NB4 (cell line): ENCODE measurements around the gene DIO3.

Source experiments
- MYC ChIP-seq: IDR thresholded peaks from 2 replicates; pipeline ENCODE4 v1.6.1; 2011; ENCODE audit warnings: low read depth, low read length
- POLR2A ChIP-seq: IDR thresholded peaks from 2 replicates; pipeline ENCODE4 v1.6.1; 2011; ENCODE audit warnings: mild to moderate bottlenecking; ENCODE audit not compliant: insufficient read length; ENCODE audit errors: extremely low read depth
- TF ChIP-seq, protein P1 (sequence below): IDR thresholded peaks from one replicate; pipeline ENCODE4 v1.5.1; 2012; ENCODE audit warnings: low read depth, low read length
- TF ChIP-seq, protein P2 (sequence below): IDR thresholded peaks from 2 replicates; pipeline ENCODE4 v1.6.1; 2011; ENCODE audit warnings: low read depth, low read length

DNA sequence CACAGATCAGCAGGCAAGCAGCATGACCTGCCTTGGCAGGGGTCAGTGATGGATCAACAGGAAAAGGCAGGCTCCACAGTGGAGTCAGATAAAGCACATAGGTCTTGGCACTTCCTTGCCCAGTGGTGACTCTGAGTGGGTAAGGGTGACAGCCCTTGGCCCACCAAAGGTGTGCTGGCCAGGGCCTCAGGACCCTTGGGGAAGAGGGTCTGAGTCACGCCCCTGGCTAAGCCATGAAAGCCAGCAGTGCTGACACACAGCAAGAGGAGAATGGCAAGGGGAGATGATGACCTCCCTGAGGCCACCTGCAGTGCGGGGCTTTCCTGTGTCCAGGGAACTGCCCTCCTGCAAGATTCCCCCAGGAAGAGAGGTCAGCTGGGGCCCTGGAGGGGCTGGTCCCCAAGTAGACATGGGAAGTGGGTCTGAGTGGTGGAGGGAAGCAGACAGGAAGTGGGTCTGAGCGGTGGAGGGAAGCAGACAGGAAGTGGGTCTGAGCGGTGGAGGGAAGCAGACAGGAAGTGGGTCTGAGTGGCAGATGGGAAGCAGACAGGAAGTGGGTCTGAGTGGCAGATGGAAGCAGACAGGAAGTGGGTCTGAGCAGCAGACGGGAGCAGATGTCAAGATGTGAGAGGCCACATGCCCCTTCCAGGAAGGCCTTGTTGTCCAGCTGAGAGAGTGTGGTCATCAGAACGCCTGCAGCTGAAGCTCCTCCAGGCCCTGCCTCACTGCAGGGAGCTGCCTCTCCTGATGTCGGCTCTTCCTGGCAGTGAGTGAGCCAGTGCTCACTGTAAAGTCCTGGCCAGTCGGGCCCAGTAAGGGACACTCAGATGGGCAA is 34.8 kb downstream of the DIO3 start:
- TF ChIP-seq, protein P1, sequence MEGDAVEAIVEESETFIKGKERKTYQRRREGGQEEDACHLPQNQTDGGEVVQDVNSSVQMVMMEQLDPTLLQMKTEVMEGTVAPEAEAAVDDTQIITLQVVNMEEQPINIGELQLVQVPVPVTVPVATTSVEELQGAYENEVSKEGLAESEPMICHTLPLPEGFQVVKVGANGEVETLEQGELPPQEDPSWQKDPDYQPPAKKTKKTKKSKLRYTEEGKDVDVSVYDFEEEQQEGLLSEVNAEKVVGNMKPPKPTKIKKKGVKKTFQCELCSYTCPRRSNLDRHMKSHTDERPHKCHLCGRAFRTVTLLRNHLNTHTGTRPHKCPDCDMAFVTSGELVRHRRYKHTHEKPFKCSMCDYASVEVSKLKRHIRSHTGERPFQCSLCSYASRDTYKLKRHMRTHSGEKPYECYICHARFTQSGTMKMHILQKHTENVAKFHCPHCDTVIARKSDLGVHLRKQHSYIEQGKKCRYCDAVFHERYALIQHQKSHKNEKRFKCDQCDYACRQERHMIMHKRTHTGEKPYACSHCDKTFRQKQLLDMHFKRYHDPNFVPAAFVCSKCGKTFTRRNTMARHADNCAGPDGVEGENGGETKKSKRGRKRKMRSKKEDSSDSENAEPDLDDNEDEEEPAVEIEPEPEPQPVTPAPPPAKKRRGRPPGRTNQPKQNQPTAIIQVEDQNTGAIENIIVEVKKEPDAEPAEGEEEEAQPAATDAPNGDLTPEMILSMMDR: no peak
- no peak for TF ChIP-seq POLR2A
- no peak for TF ChIP-seq MYC
- TF ChIP-seq, protein P2, sequence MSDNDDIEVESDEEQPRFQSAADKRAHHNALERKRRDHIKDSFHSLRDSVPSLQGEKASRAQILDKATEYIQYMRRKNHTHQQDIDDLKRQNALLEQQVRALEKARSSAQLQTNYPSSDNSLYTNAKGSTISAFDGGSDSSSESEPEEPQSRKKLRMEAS: no peak; the same call in 1 of the 2 replicates
